Gastroesophageal sphincter (tissue), 4 donors: ENCODE results near the gene NGB. TPM values are rescaled to one million over a fixed set of nuclear protein-coding genes. Genes with fewer than 3 reads are reported as not detected.

Experiments
- ATAC-seq: fragments of 150-250 bp; one replicate; pipeline ENCODE4 v1.9.1; 2016; ENCODE audit warnings: mild to moderate bottlenecking, moderate library complexity
- H3K27ac ChIP-seq, 4 donors: fragments of 200-600 bp; sonication (generic) in 3 of 4; 1 replicate in 3 of 4; 2 replicates in 1 of 4; pipeline ENCODE4 v1.5.1; 2016 to 2019
- H3K27me3 ChIP-seq: fragments of 200-600 bp; sonication (generic); one replicate; pipeline ENCODE4 v1.5.1; 2019
- H3K36me3 ChIP-seq, 2 donors: fragments of 200-600 bp; sonication (generic); one replicate each; pipeline ENCODE4 v1.5.1; 2019; ENCODE audit warnings: control low read depth in 1 of 2
- H3K4me1 ChIP-seq, 3 donors: fragments of 200-600 bp; sonication (generic); 1 replicate in 2 of 3; 2 replicates in 1 of 3; pipeline ENCODE4 v1.5.1; 2016 to 2019; ENCODE audit warnings: control low read depth in 2 of 3
- H3K4me3 ChIP-seq, 2 donors: fragments of 200-600 bp; sonication (generic); one replicate each; pipeline ENCODE4 v1.5.1; 2019; ENCODE audit warnings: mild to moderate bottlenecking in 1 of 2, moderate library complexity in 1 of 2
- H3K9me3 ChIP-seq, 3 donors: fragments of 200-600 bp; sonication (generic); one replicate each; pipeline ENCODE4 v1.5.1; 2017 to 2019; ENCODE audit warnings: control low read depth in 2 of 3
- CTCF ChIP-seq, 4 experiments: fragments of 200-600 bp in 2 of 4; fragments of 450-650 bp in 2 of 4; sonication (generic) in 1 of 4; IDR thresholded peaks; one replicate each; pipeline ENCODE4 v1.5.1; 2017 to 2019; ENCODE audit warnings: antibody characterized with exemption in 4 of 4, mild to moderate bottlenecking in 2 of 4, moderate library complexity in 2 of 4
- EP300 ChIP-seq: sonication (generic); formaldehyde crosslinking; IDR thresholded peaks from one replicate; pipeline ENCODE4 v1.6.1; 2017; ENCODE audit warnings: antibody characterized with exemption, mild to moderate bottlenecking
- POLR2A ChIP-seq, 2 donors: fragments of 450-650 bp; IDR thresholded peaks; one replicate each; pipeline ENCODE4 v1.6.1; 2017; ENCODE audit warnings: antibody characterized with exemption in 2 of 2, mild to moderate bottlenecking in 2 of 2, moderate library complexity in 1 of 2
- POLR2AphosphoS5 ChIP-seq: sonication (generic); formaldehyde crosslinking; IDR thresholded peaks from one replicate; pipeline ENCODE4 v1.6.1; 2017; ENCODE audit warnings: antibody characterized with exemption
- WGBS, 2 donors: methylation state at CpG; one replicate each; pipeline ENCODE4 v1.1.5; 2018; ENCODE audit warnings: low coverage in 1 of 2; 5-methylcytosine and 5-hydroxymethylcytosine counted together
- small RNA-seq, 4 donors: library from RNA; depleted of rRNA; stranded (forward); fragments of <200 nt; gene quantifications; one replicate each; pipeline ENCODE3, GENCODE V24; 2016
- total RNA-seq, 4 donors: library from RNA; depleted of rRNA; stranded (reverse); fragments of >200 nt; gene quantifications; one replicate each; pipeline ENCODE4 v1.1.0, GENCODE V29; 2016

Gene NGB
- total RNA-seq, 4 donors from 2014 or later: 0.27 to 2.0 (median 1.2) TPM; not detected in 1

- TF ChIP-seq POLR2AphosphoS5 (no peak), CTCF (IDR thresholded peaks at IDR 0.05) (no peak), POLR2A (IDR thresholded peaks at IDR 0.05) (no peak)
- no peaks in the 10 kb centered on the region for H3K36me3 ChIP-seq
- no peak for ATAC-seq
- 20% methylated on average over 1 of the region's 10 CpGs; no CpG with 5 or more reads in 1 of the 2 donors for WGBS, 2 donors
- no peaks in the 10 kb centered on the region for H3K4me1 ChIP-seq
- no peak overlapping the region for H3K4me3 ChIP-seq
- no peaks in the 10 kb centered on the region for H3K9me3 ChIP-seq
- peaks cover 92% of the 10 kb centered on the region for H3K27me3 ChIP-seq
- H3K27ac ChIP-seq: no peak overlapping the region
Observed at GRCh38 chr14:77219591-77219990, 51.4 kb downstream of the NGB start.

- TF ChIP-seq POLR2AphosphoS5 (no peak), EP300 (no peak), POLR2A (IDR thresholded peaks at IDR 0.05) (no peak), CTCF (IDR thresholded peaks at IDR 0.05) (no peak)
- peaks cover 92% of the 10 kb centered on the region for H3K27me3 ChIP-seq
- no peaks in the 10 kb centered on the region for H3K4me1 ChIP-seq
- no peaks in the 10 kb centered on the region for H3K36me3 ChIP-seq
- H3K4me3 ChIP-seq: no peak overlapping the region
- no peak for ATAC-seq
- no peak overlapping the region for H3K27ac ChIP-seq
- no peaks in the 10 kb centered on the region for H3K9me3 ChIP-seq
- WGBS, 2 donors: 60 to 86% methylated on average over 1 to 2 of the region's 3 CpGs
Observed at GRCh38 chr14:77217551-77217950, 53.5 kb downstream of the NGB start.

Small RNA genes within 50 kb of the gene (small RNA-seq; reads per million reads assigned to genes)
- gene MIR1260A: 0 reads per million in 4 donors

Other genes with a start within 250 kb of the NGB start
- 10 to 100 TPM; 53.7 to 75.6 (median 59.9) TPM for gene IRF2BPL, start 242.5 kb downstream of the NGB start, total RNA-seq
- 10 to 100 TPM; 49.0 to 74.1 (median 60.4) TPM for gene CIPC, start 172.9 kb downstream of the NGB start, total RNA-seq
- gene ZDHHC22, start 129.4 kb downstream of the NGB start, total RNA-seq: under 1 TPM in 2 of 4 donors, not detected in 2; 0.12 to 0.40 TPM
- under 1 TPM in 3 of 4 donors, not detected in 1; 0.08 to 0.13 (median 0.10) TPM for gene TMEM63C, start 89.4 kb downstream of the NGB start, total RNA-seq
- 10 to 100 TPM in 3 of 4 donors, 1 to 10 TPM in 1; 8.1 to 20.9 (median 14.4) TPM for gene POMT2, start 49.7 kb upstream of the NGB start, total RNA-seq
- 10 to 100 TPM in 2 of 4 donors, 1 to 10 TPM in 2; 6.3 to 15.4 (median 12.5) TPM for gene GSTZ1, start 49.8 kb upstream of the NGB start, total RNA-seq
- gene TMED8, start 105.9 kb upstream of the NGB start, total RNA-seq: 10 to 100 TPM; 16.6 to 21.4 (median 20.7) TPM
- gene SAMD15, start 106.2 kb upstream of the NGB start, total RNA-seq: 1 to 10 TPM in 2 of 4 donors, under 1 TPM in 1, not detected in 1; 0.20 to 1.5 (median 1.4) TPM
- not detected for gene NOXRED1, start 152.3 kb upstream of the NGB start, total RNA-seq
- 10 to 100 TPM; 18.6 to 31.8 (median 21.5) TPM for gene VIPAS39, start 186.4 kb upstream of the NGB start, total RNA-seq
- 100 to 1,000 TPM; 115 to 166 (median 129) TPM for gene AHSA1, start 186.9 kb upstream of the NGB start, total RNA-seq
- under 1 TPM in 1 of 4 donors, not detected in 3; 0.31 TPM for gene ISM2, start 227.6 kb upstream of the NGB start, total RNA-seq